Activated T-helper 17 cell treated with anti-CD3 and anti-CD28 coated beads, Interleukin-2, amount 50 U/mL, for 72 hours (primary cell): Measurements from ENCODE around the gene VPS41. TPM values are rescaled to one million over a fixed set of nuclear protein-coding genes. Genes with fewer than 3 reads are reported as not detected.

Source experiments
- ATAC-seq: fragments of 150-1000 bp; cut with Tn5 transposase; replicated peaks from 2 replicates; pipeline ENCODE4 v1.10.0; 2021; ENCODE audit warnings: mild to moderate bottlenecking, moderate library complexity
- H3K27ac Mint-ChIP-seq: one replicate; pipeline ENCODE4 v1.8.0; 2022; ENCODE audit warnings: mixed read lengths
- H3K27me3 Mint-ChIP-seq: one replicate; pipeline ENCODE4 v1.8.0; 2022; ENCODE audit warnings: mixed read lengths
- H3K36me3 Mint-ChIP-seq: one replicate; pipeline ENCODE4 v1.8.0; 2022; ENCODE audit warnings: low read depth, mild to moderate bottlenecking, mixed read lengths
- H3K4me1 Mint-ChIP-seq: one replicate; pipeline ENCODE4 v1.8.0; 2022; ENCODE audit warnings: mixed read lengths
- H3K4me3 Mint-ChIP-seq: one replicate; pipeline ENCODE4 v1.8.0; 2022; ENCODE audit warnings: mild to moderate bottlenecking, mixed read lengths
- H3K9me3 Mint-ChIP-seq: one replicate; pipeline ENCODE4 v1.8.0; 2022; ENCODE audit warnings: mixed read lengths
- total RNA-seq, 2 donors: library from RNA; stranded (reverse); gene quantifications; one replicate each; pipeline ENCODE4 v1.2.3, GENCODE V29; 2022

VPS41 gene
- total RNA-seq, 2 donors from 2014 or later: 78.4 to 80.5 TPM

DNA sequence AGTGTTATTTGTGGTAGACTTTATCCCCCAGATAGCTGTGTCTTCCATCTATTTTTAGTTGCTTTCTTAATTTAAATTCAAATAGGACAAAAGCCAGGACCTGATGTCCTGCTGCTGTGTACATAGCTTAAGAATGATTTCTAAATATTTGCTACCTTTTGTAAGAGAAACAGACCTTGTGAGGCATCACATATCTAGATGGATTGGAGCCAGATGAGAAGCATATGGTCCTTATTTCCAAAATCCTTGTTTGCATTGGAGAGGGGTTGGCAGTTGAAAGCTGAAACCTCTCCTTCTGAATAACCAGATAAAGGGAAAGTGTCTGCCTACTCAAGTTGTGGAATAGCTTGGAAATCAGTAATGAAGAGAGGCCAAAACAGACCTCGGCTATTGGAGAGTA, 227.1 kb downstream of the VPS41 start:
- no peak overlapping the region for H3K4me3 Mint-ChIP-seq
- ATAC-seq: no peak
- no peaks in the 10 kb centered on the region for H3K9me3 Mint-ChIP-seq
- no peak overlapping the region for H3K27ac Mint-ChIP-seq
- peaks cover 13% of the 10 kb centered on the region for H3K27me3 Mint-ChIP-seq
- no peaks in the 10 kb centered on the region for H3K36me3 Mint-ChIP-seq
- no peaks in the 10 kb centered on the region for H3K4me1 Mint-ChIP-seq

DNA sequence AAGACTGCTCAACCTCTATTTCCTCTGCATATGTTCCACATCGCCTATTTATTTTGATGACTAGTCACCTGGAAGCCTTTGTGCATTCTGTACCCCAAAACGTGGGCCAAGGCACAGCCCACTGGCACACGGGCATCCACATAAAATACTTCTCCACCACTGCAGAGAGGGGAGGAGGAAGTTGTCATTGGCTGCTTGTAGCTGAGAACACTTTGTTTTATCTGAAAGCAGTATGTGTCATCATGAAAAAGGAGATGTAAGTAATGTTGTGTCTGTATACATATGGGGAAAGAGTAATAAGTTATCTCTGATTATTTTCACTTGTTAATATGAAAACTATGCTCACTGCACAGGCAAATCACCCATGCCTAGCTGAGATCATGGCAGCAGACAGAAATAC, 229.6 kb downstream of the VPS41 start:
- H3K4me1 Mint-ChIP-seq: no peaks in the 10 kb centered on the region
- no peak overlapping the region for H3K27ac Mint-ChIP-seq
- ATAC-seq: no peak
- no peaks in the 10 kb centered on the region for H3K36me3 Mint-ChIP-seq
- H3K9me3 Mint-ChIP-seq: no peaks in the 10 kb centered on the region
- peaks cover 11% of the 10 kb centered on the region for H3K27me3 Mint-ChIP-seq
- no peak overlapping the region for H3K4me3 Mint-ChIP-seq

DNA sequence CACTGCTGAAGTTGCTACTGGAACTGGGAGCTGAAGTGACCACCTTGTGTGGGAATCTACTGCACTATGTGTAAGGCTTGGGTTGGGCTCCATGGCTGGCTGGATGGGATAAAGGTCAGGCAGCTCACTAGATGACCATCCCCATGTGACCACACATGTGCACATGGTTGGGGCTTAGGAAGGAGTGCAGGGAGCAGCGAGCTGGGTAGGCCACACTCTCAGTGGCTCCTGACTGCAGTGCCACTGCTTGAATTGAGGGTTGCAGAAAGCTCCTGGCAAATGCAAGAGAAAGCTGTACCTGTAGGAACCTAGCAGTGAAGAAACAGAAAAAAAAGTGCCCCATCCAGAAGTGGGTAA, 230.3 kb downstream of the VPS41 start:
- no peaks in the 10 kb centered on the region for H3K36me3 Mint-ChIP-seq
- no peak overlapping the region for H3K27ac Mint-ChIP-seq
- H3K9me3 Mint-ChIP-seq: no peaks in the 10 kb centered on the region
- H3K4me1 Mint-ChIP-seq: no peaks in the 10 kb centered on the region
- peaks cover 11% of the 10 kb centered on the region for H3K27me3 Mint-ChIP-seq
- no peak for ATAC-seq
- no peak overlapping the region for H3K4me3 Mint-ChIP-seq

DNA sequence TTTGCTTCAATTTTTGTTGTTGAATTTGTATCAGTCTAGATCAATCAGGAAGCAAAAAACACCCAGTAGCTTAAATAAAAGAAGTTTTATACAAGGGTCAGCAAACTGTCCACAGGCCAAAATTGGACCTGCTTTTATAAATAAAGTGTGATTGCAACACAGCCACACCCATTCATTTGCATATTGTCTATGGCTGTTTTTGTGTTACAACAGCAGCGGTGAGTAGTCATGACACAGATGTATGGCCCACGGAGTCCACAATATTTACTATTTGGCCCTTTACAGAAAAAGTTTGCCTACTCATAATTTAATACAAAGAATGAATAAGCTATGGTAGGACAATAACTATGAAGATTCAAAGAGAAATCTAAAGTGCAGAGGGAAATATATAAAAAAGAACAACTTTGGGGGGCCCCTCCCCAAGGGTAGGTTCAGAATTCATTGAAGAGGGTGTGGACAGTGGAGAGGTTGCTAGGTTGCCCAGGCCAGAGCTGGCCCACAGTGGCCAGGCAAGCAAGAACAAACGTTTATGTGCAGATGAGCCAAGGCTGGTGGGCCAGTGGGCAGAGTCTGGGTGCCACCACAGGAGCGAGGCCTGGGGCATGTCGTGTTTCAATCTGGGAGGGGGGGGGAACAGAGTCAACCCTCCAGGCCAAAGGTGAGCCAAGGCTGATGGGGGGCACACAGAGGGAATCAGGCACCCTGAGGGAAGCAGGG, 230.9 kb downstream of the VPS41 start:
- Mint-ChIP-seq H3K27me3 (peaks cover 11% of the 10 kb centered on the region), H3K4me1 (no peaks in the 10 kb centered on the region), H3K27ac (no peak overlapping the region), H3K36me3 (no peaks in the 10 kb centered on the region), H3K9me3 (no peaks in the 10 kb centered on the region), H3K4me3 (no peak overlapping the region)
- ATAC-seq: no peak

DNA sequence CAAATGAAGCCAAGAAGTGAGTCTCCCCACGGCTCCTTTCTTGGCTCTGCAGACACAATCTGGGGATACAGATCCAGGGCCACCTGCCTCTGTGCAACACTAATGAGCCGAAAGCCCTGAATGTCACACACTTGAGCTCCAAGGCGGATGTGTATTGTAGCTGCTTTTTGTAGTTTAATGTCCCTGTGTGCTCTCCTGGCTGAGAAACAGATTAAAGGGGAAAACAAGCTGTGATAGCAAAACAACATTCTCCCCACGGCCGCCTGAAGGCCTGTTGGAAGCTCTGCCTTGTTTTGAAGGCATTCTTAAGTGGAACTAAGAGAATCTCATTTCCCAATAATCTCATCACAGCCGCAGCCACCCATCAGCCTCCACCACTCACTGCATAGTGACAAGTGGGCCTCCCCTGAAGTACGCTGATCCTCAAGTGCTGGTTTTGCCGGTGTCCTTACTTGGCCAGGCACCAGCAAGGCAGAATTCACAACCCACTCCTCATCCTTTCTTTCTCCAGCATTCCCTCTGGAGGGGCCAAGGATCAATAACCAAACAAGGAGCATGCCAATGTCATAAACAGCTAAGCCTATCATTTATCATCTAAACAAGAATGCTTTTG, 233.4 kb downstream of the VPS41 start:
- ATAC-seq: no peak
- Mint-ChIP-seq H3K4me1 (no peaks in the 10 kb centered on the region), H3K27ac (no peak overlapping the region), H3K27me3 (peaks cover 14% of the 10 kb centered on the region), H3K4me3 (no peak overlapping the region), H3K36me3 (no peaks in the 10 kb centered on the region), H3K9me3 (no peaks in the 10 kb centered on the region)

DNA sequence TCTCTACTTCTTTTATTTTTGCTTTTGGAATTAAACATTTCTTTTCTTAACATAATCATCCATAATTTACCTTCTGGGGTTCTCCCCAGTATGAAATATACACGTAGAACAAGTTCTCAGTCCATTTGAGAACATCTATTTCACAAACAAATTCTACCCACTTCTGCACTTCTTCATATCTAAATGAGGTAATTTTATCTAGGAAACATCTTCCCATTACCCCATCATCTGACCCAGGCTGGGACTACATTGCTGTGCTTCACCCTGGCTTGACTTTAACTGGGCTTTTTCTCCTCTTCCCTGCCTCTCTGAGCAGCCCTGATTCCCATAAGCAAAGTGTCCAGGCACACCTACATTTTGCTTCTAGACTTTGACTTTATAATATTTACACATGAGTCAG, 234.5 kb downstream of the VPS41 start:
- H3K4me1 Mint-ChIP-seq: no peaks in the 10 kb centered on the region
- H3K27me3 Mint-ChIP-seq: peaks cover 19% of the 10 kb centered on the region
- H3K4me3 Mint-ChIP-seq: no peak overlapping the region
- H3K36me3 Mint-ChIP-seq: no peaks in the 10 kb centered on the region
- H3K27ac Mint-ChIP-seq: no peak overlapping the region
- no peak for ATAC-seq
- H3K9me3 Mint-ChIP-seq: no peaks in the 10 kb centered on the region

DNA sequence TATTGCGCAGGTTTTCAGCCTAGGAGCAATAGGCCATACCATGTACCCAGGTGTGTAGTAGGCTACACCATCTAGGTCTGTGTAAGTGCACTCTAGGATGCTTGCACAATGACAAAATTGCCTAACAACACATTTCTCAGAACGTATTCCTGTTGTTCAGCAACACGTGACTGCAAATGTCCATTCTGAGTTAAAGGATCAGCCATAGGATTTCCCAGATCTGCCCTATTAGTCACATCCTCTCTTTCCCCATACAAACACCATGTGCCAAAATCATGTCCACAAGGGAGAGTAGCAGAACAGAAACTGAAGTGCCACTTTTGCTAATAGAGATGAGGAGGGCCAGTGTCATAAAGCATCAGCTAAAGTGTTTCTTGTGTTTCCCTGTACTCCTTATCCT, 235.2 kb downstream of the VPS41 start:
- no peak overlapping the region for H3K4me3 Mint-ChIP-seq

More for the DNA sequence above, 235.2 kb downstream of the VPS41 start:
- peaks cover 24% of the 10 kb centered on the region for H3K27me3 Mint-ChIP-seq
- no peaks in the 10 kb centered on the region for H3K4me1 Mint-ChIP-seq
- no peak for ATAC-seq
- no peak overlapping the region for H3K27ac Mint-ChIP-seq
- H3K36me3 Mint-ChIP-seq: no peaks in the 10 kb centered on the region
- no peaks in the 10 kb centered on the region for H3K9me3 Mint-ChIP-seq

Other genes with a start within 250 kb of the VPS41 start
- under 1 TPM; 0.16 to 0.22 TPM for gene POU6F2, start 68.7 kb upstream of the VPS41 start, total RNA-seq